HG02981 (cell line): ENCODE results near the gene SLC25A41.

Experiments used
- ATAC-seq: cut with Tn5 transposase; IDR thresholded peaks from one replicate; pipeline ENCODE4 v1.9.1; 2021; ENCODE audit warnings: mild to moderate bottlenecking, moderate library complexity; ENCODE audit not compliant: unreplicated experiment

The SLC25A41 gene

DNA sequence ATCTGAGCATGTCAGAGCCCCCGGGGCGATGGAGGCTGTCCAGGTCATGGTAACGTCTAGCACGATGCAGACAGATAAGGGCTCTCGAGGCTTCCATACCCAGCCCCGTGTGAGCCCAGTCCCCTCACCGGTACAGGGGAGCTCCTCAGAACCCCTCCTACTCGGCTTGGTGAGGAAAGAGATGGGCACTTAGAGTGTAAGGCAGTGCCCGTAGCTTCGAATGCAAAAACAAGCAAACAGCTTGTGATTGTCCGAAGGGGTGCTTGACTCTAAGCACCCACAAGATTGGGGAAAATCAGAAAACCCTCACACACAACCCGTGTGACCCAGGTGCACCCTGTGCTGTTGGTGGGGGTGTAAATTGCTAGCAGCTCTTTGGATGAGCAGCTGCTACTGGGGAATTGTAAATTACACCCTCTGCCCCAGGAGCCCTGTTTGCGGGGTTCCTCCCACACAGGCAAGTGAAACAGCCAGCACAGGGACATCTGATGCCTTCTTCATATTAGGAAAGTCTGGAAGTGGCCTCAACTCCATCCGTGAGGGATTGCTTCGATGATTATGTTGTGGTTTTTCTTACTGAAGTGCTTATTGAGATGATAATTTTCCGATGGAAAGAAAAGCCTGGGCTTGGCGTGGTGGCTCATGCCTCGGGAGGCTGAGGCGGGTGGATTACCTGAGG, 56.9 kb downstream of the SLC25A41 start:
- no peak for ATAC-seq
